ENCODE measurements around the gene GFOD1. TPM values are rescaled to one million over a fixed set of nuclear protein-coding genes. Genes with fewer than 3 reads are reported as not detected.
"Not testable (repeated sequence)": the region's sequence is repeated elsewhere in the genome, so short reads cannot be mapped to it uniquely, and the experiment has no call there.

Gene GFOD1
- polyA plus RNA-seq, 12 donors = 2.1 to 8.9 (median 3.4) TPM; not detected in 1

GRCh38 chr6:13407368-13407708 lies 80.1 kb downstream of the GFOD1 start:
- no peak for DNase-seq

- DNase-seq = no peak
Measured at GRCh38 chr6:13406781-13407180, 80.6 kb downstream of the GFOD1 start.

- no peak for DNase-seq
Measured at GRCh38 chr6:13405961-13406477, 81.4 kb downstream of the GFOD1 start.

GRCh38 chr6:13404892-13405254 lies 82.5 kb downstream of the GFOD1 start:
- no peak for DNase-seq

- DNase-seq = no peak
Measured at GRCh38 chr6:13404228-13404891, 83.0 kb downstream of the GFOD1 start.

- DNase-seq = no peak
Measured at GRCh38 chr6:13402711-13403110, 84.7 kb downstream of the GFOD1 start.

- no peak for DNase-seq
Measured at GRCh38 chr6:13400772-13401171, 86.6 kb downstream of the GFOD1 start.

GRCh38 chr6:13398421-13398994 lies 88.9 kb downstream of the GFOD1 start:
- DNase-seq = no peak

GRCh38 chr6:13398069-13398381 lies 89.4 kb downstream of the GFOD1 start:
- no peak for DNase-seq

GRCh38 chr6:13397359-13398068 lies 89.9 kb downstream of the GFOD1 start:
- no peak for DNase-seq

- DNase-seq = no peak
Measured at GRCh38 chr6:13396241-13396792, 91.1 kb downstream of the GFOD1 start.

- peak; percentile 36 for DNase-seq
Measured at GRCh38 chr6:13395272-13396237, 91.8 kb downstream of the GFOD1 start.

GRCh38 chr6:13392462-13392861 lies 94.9 kb downstream of the GFOD1 start:
- DNase-seq = no peak

GRCh38 chr6:13391537-13391936 lies 95.9 kb downstream of the GFOD1 start:
- DNase-seq = no peak

- no peak for DNase-seq
Measured at GRCh38 chr6:13390658-13391057, 96.7 kb downstream of the GFOD1 start.

- DNase-seq = not testable (repeated sequence)
Measured at GRCh38 chr6:13389237-13389636, 98.2 kb downstream of the GFOD1 start.

GRCh38 chr6:13388769-13389168 lies 98.6 kb downstream of the GFOD1 start:
- DNase-seq = not testable (repeated sequence)

- DNase-seq = no peak
Measured at GRCh38 chr6:13384966-13385365, 102.4 kb downstream of the GFOD1 start.

- no peak for DNase-seq
Measured at GRCh38 chr6:13384506-13384905, 102.9 kb downstream of the GFOD1 start.

- DNase-seq = no peak
Measured at GRCh38 chr6:13383328-13384163, 103.9 kb downstream of the GFOD1 start.

- no peak for DNase-seq
Measured at GRCh38 chr6:13380761-13381160, 106.6 kb downstream of the GFOD1 start.

All from muscle of arm (tissue), 12 donors.